ENCODE measurements around the gene DEDD2. TPM values are rescaled to one million over a fixed set of nuclear protein-coding genes. Genes with fewer than 3 reads are reported as not detected.

The DEDD2 gene
- total RNA-seq, 1 experiment from 2014 or later: 14.4 TPM

DNA sequence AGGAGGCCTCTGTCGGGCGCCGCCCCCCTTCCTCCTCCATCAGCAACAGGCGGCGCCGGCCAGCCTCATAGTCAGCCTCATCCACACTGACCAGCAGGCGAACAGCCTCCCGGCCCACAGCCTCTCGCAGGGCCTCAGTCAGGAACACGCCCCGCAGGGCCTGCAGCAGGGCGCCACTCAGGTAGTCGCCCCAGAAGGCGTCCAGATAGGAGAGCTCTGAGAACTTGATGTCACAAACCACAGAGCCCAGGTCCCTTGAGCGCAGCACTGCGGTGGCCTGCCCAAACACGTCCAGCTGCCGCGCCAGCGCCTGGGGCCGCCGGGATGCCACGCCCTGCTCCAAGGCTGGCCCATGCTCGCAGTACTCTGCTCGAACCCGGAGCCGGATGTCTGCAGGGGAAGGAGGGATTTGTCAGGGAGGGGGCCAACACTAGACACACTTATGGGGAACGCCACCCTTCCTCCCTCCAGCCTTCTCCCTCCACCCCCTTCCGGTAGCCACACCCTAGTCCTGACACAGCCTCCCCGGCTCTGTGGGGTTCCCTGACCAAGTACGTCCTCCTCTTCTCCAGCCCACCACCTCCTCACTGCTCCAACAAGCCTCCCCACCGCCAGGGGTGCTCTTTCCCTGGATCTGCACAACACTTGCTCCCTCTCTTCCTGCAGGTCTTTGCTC lies 17.9 kb downstream of the DEDD2 start:
- no peak for DNase-seq (ENCODE audit: low read depth)

DNA sequence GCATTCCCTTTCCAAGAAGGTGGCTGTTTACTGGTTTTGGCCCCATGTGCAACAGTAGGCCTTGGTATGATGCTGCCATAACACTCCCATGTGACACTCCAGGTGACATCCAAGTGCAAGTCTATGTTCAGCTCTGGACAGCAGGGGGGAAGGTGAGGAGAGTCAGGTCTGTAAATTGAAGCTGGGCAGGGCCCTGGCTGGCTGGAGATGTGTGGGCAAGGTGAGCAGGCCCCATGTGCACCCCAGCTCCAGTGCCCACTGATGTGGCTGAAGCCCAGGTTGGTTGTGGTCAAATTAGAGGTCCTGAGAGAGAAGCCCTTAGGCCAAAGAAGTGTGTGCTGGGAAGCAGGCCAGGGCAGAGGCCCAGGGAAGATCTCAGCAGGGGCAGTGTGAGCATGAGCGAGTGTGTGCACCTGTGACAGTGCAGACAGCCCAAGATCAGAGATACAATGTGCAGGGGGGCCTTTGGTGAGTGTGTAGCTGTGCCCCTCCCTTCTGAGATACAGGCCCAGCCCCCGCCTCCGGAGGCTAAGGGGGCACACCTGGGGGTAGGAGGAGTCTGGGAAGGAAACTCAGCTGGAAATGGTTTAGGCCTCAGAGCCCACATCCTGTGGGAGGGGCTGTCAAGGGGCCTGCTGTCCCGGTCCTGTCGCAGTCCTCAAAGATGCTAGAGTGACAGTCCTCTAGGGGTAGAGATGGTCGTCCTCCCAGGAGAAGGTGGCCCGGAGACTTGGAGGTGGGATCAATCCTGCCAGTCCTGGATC lies 18.6 kb downstream of the DEDD2 start:
- DNase-seq (ENCODE audit: low read depth): no peak

DNA sequence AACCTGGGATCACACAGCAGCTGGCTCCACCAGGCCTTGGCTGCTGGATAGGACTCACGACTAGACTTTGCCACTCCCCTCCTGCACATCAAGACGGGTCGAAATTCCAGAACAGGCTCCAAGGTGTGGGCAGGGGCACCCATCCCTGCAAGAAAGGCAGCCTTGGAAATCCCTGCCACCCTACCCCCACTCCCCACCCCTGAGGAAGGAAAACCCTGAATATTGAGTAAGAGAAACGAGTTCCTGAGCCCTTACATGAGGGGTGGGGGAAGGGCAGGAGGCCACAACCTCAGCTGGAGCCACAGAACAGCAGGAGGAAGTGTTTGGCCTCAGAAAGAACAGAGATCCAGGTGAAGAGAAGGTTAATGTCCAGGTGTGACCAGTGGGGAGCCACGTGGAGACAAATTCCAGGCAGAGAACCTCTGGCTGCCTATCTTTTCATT lies 20.1 kb downstream of the DEDD2 start:
- no peak for DNase-seq (ENCODE audit: low read depth)

DNA sequence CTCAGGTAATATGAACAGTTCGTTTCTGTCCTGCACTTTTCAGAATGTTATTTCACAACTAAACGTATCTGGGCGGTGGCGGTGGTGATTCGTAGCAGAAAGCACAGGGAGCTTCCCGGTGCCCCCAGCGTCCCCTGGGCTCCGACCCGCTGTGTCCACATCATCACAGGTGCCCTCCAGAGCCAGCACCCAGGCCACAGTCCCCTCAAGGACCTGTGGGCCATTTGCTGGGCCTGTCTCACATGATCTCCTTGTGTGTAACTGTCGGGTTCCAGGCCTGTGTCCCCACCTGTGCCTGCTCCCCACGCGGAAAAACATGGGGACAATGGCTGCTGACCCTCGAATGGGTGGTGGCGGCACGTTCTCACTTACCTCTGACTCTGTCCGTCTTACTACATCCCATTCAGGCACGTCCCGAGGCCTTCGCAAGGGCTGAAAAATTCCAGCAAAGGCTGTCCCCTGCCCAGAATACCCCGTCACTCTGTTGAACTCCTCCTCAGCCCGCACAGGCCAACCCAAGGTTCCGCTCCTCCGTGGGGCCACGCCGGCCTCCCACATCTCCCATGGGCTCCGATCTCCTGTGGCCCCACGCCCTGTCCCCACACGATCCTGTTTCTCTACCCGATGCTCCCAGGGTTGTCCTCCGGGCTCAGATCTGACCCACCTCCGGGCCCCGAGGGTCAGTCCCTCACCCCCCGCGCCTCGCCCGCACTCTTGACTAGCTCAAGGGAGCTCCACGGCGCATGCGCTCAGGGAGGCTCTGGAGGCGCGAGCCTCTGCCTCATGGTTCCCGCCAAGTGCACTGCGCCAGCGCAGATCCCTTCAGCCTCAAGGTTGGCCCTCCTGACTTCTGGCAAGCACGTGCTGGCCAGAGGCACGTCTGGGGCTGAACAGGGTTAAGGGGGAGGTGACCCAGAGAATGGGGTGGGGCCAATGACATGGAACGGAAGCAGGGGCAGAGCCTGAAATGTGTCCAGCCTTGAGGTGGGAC lies 21.2 kb downstream of the DEDD2 start:
- no peak for DNase-seq (ENCODE audit: low read depth)

DNA sequence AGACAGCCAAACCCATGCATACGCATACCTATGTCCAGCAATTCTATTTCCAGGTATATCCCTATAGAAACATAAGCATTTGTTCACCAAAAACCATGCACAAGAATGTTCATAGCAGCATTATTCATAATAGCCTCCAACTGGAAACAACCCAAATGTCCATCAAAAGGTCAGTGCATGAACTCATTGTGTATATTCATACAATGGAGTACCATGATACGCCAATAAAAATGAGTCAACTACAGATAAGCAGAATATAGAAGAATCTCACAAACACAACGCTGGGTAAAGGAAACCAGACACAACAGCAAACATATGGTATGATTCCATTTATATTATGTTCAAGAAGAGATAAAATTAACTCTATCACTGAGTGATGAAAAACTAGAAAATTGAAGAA lies 23.8 kb downstream of the DEDD2 start:
- no peak for DNase-seq (ENCODE audit: low read depth)

DNA sequence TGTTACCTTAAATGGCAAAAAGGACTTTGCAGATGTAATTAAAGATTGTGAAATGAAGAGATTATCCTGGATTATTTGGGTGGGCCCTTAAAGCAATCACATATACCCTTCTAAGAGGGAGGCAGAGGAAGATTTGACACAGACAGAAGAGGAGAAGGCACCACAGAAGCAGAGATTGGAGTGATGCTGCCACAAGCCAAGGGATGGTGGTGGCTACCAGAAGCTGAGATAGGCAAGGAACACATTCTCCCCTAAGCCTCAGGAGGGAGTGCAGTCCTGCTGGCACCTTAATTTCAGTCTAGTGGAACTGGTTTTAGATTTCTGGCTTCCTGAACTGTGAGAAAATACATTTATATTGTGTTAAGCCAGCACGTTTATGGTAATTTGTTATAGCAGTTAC lies 24.2 kb downstream of the DEDD2 start:
- DNase-seq (ENCODE audit: low read depth): no peak

DNA sequence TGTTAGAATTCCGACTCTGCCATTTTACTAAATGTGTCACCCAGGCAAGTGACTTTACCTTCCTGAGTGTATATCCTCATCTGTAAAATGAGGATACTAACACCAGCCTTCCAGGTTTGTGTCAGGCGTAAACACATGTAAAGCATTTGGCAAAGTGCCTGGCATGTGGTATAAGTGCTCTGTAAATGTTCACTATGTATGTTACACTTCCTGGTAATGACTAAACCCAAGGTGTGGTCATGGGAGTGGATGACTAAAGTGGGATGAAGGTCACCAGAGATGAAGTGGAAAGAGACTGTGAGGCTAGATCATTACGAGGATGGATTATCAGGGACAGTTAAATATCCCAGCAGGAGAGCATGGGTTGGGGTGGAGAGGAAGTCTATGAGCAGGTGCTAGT lies 25.6 kb downstream of the DEDD2 start:
- peak; percentile 84 for DNase-seq (ENCODE audit: low read depth)

DNA sequence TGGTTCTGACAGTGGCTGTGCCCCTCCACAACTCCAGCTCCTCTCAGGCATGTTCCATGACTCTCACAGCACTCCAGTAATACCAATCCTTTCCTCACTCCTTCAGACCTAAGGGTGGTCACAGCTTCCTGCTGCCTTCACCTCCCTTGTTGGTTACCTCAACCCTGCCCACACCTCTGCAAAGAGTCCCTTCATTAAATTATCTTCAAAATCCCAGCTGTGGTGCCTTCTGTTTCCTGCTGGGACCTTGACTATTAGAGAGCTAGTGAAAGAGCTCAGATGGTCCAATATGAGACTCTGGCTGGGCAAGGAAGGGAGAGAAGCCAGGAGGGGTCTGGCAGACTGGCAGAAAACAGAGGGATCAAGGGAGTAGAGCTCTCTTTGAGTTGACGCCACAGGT lies 26.1 kb downstream of the DEDD2 start:
- no peak for DNase-seq (ENCODE audit: low read depth)

DNA sequence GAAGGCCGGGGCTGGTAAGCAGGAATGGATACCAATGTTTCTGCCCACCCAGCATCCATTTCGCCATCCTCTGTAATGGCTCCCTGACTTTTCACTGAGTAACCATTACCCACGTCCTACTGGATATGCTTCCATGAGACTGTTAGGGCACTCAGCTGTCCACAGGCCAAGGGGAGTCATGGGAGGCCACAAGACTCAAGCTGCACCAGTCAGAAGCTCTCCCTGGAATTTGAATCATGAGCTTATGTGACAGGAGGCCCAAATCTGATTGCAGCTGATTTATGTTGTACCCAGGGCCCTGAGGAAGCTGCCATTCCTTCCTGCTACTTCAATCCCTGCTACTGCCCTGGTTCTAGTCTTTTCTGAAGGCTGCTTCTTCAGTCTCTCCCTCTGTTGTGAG lies 28.3 kb downstream of the DEDD2 start:
- DNase-seq (ENCODE audit: low read depth): peak; percentile 24

DNA sequence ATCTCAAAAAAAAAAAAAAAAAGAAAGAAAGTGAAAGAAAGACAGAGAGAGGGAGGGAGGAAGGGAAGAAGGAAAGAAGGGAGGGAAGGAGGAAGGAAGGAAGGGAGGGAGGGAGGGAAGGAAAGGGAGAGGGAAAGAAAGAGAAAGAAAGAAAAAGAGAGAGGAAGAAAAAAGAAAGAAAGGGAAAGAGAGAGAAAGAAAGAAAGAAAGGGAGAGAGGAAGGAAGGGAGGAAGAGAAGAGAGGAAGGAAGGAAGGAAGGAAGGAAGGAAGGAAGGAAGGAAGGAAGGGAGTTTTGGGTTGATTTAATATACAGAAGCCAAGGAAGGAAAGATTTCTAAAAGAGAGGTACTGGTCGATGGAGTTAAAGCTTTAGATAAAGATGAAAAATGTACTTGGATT lies 28.8 kb downstream of the DEDD2 start:
- DNase-seq (ENCODE audit: low read depth): no peak

DNA sequence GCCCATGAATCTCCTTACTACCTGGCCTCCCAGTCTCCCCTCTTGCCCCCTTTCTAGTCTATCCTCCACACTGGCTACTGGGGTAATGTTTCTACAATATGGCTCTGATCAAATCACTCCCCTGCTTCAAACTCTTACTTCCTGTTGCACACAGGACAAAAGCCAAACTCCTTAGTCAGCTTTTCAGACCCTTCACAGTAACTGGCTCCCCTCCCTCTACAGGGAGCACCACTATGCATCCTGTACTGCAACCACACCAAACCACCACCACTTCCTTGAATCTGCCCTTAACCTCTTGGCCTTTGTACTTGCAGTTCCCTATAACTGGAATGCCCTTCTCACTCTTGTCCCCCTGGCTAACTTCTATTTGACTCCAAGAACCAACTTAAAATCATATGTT lies 32.2 kb downstream of the DEDD2 start:
- peak; percentile 29 for DNase-seq (ENCODE audit: low read depth)

DNA sequence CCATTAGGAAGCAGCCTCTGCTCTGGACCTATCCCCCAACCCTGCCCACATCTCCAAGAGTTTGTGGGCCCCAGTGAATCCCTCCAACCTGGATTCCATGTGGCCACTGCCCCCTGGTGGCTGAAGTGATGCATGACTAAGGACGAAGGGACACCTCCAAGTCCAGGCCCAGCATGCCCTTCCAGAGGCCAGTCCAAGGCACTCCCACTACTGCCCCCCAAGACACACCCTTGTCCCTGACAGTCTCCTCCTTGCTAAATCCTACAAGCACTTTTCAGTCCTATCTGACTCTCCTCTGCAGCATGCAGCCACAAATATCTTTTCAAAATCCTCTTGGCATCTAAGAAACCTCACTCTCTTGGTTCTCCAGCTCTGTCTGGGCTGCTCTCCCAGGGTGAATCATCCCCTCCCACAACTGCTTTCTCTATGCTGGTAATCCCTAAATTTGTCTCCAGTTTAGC lies 33.0 kb downstream of the DEDD2 start:
- peak; percentile 86 for DNase-seq (ENCODE audit: low read depth)

DNA sequence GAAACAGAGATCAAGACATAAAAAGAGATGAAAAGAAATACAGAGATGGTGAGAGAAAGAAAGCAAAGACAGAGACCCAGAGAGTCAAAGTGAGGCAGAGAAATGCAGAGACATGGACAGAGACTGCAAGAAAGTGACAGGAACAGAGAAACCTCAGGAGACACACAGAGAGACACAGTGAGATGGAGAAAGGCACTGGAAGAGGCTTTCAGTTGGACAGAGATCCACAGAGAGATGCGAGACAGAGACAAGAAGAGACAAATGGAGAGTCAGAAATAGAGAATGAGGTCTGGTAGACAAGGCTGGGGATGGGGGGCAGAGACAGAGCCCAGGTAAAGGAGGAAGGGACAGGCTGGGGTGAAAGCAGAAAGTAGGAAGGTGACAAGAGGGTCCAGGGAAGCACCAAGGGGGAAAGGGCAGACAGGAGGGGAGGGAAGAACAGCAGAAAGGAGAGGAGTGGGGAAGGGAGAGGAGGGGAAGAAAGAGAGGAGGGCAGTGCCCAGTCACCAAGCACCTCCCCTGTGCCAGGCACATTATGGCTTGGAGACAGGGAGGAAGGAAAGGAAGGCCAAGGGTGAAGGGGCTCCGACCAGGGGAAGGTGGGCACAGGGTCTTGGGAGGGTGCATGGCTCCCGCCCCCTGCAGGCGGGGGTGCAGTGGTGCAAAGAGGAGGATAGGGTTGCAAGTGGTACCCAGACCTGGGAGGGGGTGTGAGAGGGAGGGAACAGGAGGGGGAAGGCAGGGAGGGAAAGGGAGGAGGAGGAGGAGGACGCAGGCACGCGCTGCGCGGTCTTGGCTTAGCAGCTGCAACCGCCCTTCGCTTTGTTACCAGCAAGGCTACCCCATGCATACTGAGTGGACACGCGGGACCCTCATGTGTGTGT lies 38.4 kb downstream of the DEDD2 start:
- no peak for DNase-seq (ENCODE audit: low read depth)

DNA sequence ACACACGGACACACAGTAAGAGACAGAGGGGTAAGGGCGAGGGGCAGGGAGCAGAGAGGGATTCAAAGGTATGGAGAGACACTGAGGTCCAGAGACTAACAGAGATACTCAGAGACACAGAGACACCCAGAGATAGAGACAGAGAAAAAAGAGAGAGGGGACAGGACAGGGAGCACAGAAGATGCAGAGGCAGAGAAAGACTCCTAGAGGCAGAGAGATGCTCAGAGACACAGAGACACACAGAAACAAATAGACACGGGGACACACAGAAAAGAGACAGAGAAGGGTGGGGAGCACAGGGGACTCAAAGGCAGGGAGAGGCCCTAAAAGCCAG lies 39.8 kb downstream of the DEDD2 start:
- no peak for DNase-seq (ENCODE audit: low read depth)

DNA sequence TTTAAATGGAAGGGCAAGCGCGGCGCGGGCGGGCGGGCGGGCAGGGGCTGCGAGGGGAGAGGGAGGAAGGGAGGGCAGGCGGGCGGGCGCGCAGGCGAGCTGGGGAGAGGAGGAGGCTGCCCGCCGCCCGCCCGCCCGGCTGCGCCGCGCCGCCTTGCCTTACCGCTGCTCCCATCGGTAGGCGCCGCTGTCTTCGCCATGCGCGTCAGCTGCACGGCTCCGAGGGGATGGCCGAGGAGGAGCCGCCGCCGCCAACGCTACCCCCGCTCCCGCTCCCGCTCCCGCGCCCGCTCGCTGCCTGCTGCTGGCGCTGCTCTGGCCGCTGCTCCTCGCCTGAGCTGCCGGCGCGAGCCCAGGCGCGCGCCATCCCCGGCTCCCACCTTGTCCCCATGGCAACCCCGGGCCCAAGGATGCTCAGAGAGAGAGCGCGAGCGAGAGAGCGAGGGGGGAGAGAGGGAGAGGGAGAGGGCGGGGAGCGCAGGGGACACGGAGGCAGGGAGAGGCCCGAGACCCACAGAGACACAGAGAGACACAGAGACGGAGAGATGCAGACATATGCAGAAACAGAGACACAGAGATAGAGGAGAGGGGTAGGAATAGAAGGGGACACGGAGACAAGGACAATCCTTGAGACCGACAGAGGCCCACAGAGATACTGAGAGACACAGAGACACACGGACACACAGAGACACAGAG lies 40.3 kb downstream of the DEDD2 start:
- DNase-seq (ENCODE audit: low read depth): peak; percentile 81

DNA sequence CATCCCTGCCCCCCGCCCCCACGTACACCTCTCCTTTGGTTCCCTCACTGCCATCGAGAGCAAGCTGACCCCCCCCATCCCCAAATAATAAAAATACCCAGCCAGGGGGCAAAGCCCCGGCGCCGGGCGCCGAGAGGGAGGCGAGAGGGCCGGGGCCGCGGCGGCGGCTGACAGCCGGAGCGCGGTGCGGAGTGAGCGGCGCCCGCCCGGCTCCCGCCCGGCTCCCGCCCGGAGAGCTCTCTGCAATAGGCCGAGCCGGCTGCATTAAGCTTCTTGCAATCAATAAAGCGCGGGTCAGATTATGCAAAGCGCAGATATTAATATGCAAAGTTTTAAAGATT lies 40.9 kb downstream of the DEDD2 start:
- DNase-seq (ENCODE audit: low read depth): no peak

DNA sequence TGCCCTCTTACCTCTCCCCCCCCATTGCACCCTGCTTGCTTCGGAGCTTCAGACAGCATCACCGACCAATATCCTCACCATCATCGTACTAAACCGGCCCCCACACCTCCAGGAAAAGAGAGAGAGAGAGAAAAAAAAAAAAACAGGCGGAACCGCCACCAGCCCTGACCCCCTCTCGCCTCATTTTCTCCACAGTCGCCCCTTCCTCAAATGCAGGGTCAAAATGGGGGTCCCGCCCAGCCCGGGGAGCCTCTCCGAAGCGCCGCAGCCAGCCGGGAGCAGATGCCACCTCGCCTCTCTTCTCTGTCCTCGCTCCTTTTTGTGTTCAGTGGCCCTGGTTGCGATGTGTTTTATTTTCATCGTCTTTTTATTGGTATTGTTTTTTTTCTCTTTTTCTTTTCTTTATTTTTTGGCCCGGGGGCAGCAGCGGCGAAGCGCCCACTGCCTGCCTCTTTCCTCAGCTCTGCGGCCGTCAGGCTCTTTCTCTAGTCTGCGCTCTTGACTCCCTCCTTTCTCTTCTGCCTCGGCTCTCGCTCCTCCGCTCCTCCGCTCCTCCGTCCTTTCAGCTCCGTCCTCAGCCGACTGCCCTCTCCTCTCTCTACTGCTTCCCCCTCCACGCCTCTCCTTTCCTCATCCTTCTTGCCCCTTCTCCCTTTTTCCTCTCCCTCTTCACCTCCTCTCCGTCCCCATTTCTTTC lies 41.4 kb downstream of the DEDD2 start:
- peak; percentile 28 for DNase-seq (ENCODE audit: low read depth)

DNA sequence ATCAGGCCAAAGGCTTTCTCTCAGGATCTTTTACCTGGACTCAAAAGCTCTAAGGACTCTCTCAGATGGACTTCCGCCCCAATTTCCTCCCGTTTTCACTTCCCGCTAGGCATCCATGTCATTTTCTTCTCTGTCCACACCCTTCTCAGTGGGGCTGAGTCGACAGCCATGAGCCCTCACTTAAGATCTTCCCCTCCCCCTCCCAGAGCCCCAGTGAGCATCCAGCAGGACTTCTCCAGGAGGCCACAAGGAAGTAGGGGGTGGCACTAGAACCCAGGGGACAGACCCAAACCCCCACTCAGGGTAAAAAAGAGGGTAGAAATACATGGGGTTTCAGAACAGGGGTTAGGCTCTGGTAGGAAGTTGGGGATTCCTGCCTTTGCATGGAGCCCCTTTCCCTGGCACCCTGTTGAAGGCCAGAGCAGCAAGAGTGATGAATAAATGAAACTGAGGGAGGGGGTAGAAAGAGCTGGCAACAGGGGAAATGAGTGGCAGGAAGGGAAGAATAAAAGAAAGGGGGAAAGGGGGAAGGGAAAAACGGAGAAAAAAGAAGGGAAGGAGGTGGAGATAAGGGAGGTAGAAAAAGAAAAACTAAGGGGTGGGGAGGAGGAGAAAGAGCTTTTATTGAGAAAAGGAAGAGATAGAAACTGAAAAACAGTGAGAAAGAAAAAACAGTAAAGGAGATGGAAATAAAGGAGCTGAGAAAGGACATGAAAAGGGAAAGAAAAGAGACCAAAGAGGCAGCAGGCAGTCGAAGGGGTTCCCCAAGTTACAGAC lies 42.3 kb downstream of the DEDD2 start:
- no peak for DNase-seq (ENCODE audit: low read depth)

DNA sequence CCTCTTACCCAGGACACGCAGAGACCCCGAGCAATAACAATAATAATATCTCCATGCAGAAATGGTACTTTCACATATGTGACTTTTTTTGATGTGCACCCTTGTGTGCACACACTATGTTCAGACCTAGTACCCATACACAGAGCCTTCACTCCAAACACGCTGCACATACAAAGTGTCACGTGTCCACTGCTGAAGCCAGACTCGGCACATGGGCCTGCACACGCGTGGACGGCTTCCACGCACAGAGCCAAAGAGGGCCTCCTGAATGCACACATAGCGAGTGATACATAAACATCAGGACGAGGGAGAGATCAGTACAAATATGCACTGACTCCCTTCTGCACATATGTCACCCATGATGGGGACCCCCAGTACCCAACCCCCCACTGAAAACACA lies 43.3 kb downstream of the DEDD2 start:
- DNase-seq (ENCODE audit: low read depth): no peak
